ENCODE data around the gene FOLR2.

The FOLR2 gene

GRCh38 chr11:72223615-72224563, 7.3 kb downstream of the FOLR2 start:
- peak; percentile 65 for DNase-seq (ENCODE audit: low read depth)
- TF ChIP-seq CTCF (IDR thresholded peaks at IDR 0.05; ENCODE audit: low read length, missing control alignments): no peak
- H3K4me3 ChIP-seq (replicated peaks; ENCODE audit: low read depth, low read length): peak overlapping the region; percentile 96

GRCh38 chr11:72224564-72225410, 8.2 kb downstream of the FOLR2 start, which contains the start of gene INPPL1:
Gene INPPL1 (plus strand): TSS chr11:72224767. CDS start chr11:72224985, 218 bp downstream.
- peak within 1 kb of the TSS; percentile 96 for H3K4me3 ChIP-seq (replicated peaks; ENCODE audit: low read depth, low read length)
- peak; percentile 37 for DNase-seq (ENCODE audit: low read depth)
- no peak for TF ChIP-seq CTCF (IDR thresholded peaks at IDR 0.05; ENCODE audit: low read length, missing control alignments)

- no peak for DNase-seq (ENCODE audit: low read depth)
- peak overlapping the region; percentile 96 for H3K4me3 ChIP-seq (replicated peaks; ENCODE audit: low read depth, low read length)
- TF ChIP-seq CTCF (IDR thresholded peaks at IDR 0.05; ENCODE audit: low read length, missing control alignments): no peak
Measured at GRCh38 chr11:72225411-72225951, 8.9 kb downstream of the FOLR2 start.

GRCh38 chr11:72226701-72227100, 10.1 kb downstream of the FOLR2 start:
- no peak for TF ChIP-seq CTCF (IDR thresholded peaks at IDR 0.05; ENCODE audit: low read length, missing control alignments)
- H3K4me3 ChIP-seq (replicated peaks; ENCODE audit: low read depth, low read length): no peak overlapping the region
- DNase-seq (ENCODE audit: low read depth): no peak

DNA sequence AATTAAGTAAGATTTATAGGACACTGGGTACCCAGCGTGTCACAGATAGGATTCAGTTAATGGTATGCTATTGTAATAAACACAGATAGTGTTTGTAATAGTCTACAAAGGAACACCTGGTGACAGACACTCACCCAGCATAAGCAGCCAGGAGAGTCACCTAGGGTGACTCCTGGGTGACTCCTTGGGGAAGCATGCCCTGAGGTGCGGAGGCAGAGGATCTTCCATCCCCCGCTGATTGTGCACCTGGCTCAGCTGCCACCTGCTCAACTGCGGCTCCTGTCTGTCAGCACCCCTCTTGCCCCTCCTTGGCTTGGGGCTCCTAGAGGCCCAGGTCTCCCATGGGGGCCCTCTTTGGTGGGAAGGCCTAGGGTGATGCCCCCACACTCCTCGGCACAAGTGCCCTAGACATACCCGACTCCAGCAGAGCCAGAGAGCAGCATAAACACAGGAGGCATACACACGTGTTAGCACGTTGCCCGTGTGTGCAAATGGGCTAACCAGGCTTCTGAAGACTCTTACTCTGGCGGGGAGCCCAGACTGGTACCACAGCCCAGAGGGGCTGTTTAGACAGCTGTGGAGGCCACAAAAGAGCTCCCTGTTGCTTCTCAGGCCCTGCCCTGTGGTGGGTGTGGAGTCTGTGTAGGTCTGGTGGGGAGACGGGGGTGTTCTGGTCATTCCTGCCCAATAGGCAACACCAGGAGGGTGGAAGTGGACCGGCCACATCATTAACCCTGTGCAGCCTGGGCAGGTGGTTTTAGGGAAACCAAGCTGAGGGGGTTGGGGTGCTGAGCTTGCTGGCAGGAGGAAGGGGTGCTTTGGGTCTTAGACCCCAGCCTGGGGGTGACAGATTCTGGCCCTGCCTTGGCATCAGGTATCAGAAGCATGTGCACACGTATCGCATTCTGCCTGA, 11.0 kb downstream of the FOLR2 start:
- H3K4me3 ChIP-seq (replicated peaks; ENCODE audit: low read depth, low read length): no peak overlapping the region
- no peak for TF ChIP-seq CTCF (IDR thresholded peaks at IDR 0.05; ENCODE audit: low read length, missing control alignments)
- DNase-seq (ENCODE audit: low read depth): no peak
